Astrocyte (in vitro differentiated cells and primary cell): ENCODE measurements around the gene CARD9.

Experiments used
- EZH2 ChIP-seq: IDR thresholded peaks from 2 replicates; pipeline ENCODE4 v1.6.1; 2012; ENCODE audit warnings: mild to moderate bottlenecking, low read length, inconsistent platforms; ENCODE audit not compliant: insufficient read depth
- TF ChIP-seq, protein P1 (sequence below): IDR thresholded peaks from 2 replicates; pipeline ENCODE4 v1.5.1; 2011; ENCODE audit warnings: low read depth, mild to moderate bottlenecking, inconsistent platforms, low read length, moderate library complexity; ENCODE audit not compliant: insufficient read depth

DNA sequence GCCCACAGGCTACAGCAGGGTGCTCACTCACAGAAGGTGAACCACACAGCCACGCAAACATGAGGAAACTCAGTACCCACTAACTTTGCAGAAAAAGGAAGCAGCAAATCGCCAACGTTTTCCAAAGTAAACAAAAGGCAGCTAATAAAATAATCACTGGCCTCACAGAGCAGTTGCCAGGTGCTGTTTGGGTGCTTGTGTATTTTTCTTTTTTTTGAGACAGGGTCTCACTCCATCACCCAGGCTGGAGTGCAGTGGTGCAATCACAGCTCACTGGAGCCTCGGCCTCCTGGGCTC, 22.7 kb upstream of the CARD9 start:
- TF ChIP-seq, protein P1, sequence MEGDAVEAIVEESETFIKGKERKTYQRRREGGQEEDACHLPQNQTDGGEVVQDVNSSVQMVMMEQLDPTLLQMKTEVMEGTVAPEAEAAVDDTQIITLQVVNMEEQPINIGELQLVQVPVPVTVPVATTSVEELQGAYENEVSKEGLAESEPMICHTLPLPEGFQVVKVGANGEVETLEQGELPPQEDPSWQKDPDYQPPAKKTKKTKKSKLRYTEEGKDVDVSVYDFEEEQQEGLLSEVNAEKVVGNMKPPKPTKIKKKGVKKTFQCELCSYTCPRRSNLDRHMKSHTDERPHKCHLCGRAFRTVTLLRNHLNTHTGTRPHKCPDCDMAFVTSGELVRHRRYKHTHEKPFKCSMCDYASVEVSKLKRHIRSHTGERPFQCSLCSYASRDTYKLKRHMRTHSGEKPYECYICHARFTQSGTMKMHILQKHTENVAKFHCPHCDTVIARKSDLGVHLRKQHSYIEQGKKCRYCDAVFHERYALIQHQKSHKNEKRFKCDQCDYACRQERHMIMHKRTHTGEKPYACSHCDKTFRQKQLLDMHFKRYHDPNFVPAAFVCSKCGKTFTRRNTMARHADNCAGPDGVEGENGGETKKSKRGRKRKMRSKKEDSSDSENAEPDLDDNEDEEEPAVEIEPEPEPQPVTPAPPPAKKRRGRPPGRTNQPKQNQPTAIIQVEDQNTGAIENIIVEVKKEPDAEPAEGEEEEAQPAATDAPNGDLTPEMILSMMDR: no peak
- TF ChIP-seq EZH2: no peak
